ENCODE results near the gene MICAL3.

- no peak for TF ChIP-seq POLR2AphosphoS5 (IDR thresholded peaks at IDR 0.05; ENCODE audit: low read depth, low read length)
- TF ChIP-seq, protein P1, sequence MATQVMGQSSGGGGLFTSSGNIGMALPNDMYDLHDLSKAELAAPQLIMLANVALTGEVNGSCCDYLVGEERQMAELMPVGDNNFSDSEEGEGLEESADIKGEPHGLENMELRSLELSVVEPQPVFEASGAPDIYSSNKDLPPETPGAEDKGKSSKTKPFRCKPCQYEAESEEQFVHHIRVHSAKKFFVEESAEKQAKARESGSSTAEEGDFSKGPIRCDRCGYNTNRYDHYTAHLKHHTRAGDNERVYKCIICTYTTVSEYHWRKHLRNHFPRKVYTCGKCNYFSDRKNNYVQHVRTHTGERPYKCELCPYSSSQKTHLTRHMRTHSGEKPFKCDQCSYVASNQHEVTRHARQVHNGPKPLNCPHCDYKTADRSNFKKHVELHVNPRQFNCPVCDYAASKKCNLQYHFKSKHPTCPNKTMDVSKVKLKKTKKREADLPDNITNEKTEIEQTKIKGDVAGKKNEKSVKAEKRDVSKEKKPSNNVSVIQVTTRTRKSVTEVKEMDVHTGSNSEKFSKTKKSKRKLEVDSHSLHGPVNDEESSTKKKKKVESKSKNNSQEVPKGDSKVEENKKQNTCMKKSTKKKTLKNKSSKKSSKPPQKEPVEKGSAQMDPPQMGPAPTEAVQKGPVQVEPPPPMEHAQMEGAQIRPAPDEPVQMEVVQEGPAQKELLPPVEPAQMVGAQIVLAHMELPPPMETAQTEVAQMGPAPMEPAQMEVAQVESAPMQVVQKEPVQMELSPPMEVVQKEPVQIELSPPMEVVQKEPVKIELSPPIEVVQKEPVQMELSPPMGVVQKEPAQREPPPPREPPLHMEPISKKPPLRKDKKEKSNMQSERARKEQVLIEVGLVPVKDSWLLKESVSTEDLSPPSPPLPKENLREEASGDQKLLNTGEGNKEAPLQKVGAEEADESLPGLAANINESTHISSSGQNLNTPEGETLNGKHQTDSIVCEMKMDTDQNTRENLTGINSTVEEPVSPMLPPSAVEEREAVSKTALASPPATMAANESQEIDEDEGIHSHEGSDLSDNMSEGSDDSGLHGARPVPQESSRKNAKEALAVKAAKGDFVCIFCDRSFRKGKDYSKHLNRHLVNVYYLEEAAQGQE (IDR thresholded peaks at IDR 0.05; ENCODE audit: insufficient read depth in 1 of 2, low read depth in 2 of 2, low read length in 2 of 2), result no peak
- no peak for TF ChIP-seq TAF1 (IDR thresholded peaks at IDR 0.05; ENCODE audit: borderline replicate concordance, insufficient read depth, low read length)
Observed at GRCh38 chr22:17915188-17915587, 109.2 kb downstream of the MICAL3 start.

Data from PFSK-1 (cell line).